Activated naive CD8-positive, alpha-beta T cell (primary cell): Measurements from ENCODE around the gene NEK2.
A peak's percentile ranks its signal among the peaks of the same experiment; 100 is the strongest.
"Not testable (repeated sequence)": the region's sequence is repeated elsewhere in the genome, so short reads cannot be mapped to it uniquely, and the experiment has no call there.

Experiments
- H3K27ac Mint-ChIP-seq: one replicate; pipeline ENCODE4 v1.8.0; 2021; ENCODE audit warnings: mixed read lengths
- H3K27me3 Mint-ChIP-seq: one replicate; pipeline ENCODE4 v1.8.0; 2021; ENCODE audit warnings: mixed read lengths
- H3K36me3 Mint-ChIP-seq: one replicate; pipeline ENCODE4 v1.8.0; 2021; ENCODE audit warnings: mixed read lengths
- H3K4me1 Mint-ChIP-seq: one replicate; pipeline ENCODE4 v1.8.0; 2021; ENCODE audit warnings: low read depth, mixed read lengths
- H3K4me3 Mint-ChIP-seq: one replicate; pipeline ENCODE4 v1.8.0; 2021; ENCODE audit warnings: mild to moderate bottlenecking, mixed read lengths
- H3K9me3 Mint-ChIP-seq: one replicate; pipeline ENCODE4 v1.8.0; 2021; ENCODE audit warnings: low read depth, mixed read lengths

Gene NEK2

GRCh38 chr1:211647711-211648121 is 27.7 kb downstream of the NEK2 start:
- H3K4me1 Mint-ChIP-seq, result peaks cover 12% of the 10 kb centered on the region
- no peak overlapping the region for H3K4me3 Mint-ChIP-seq
- no peaks in the 10 kb centered on the region for H3K36me3 Mint-ChIP-seq
- no peaks in the 10 kb centered on the region for H3K27me3 Mint-ChIP-seq
- H3K27ac Mint-ChIP-seq, result no peak overlapping the region
- no peaks in the 10 kb centered on the region for H3K9me3 Mint-ChIP-seq

- no peak overlapping the region for H3K27ac Mint-ChIP-seq
- peaks cover 12% of the 10 kb centered on the region for H3K4me1 Mint-ChIP-seq
- no peaks in the 10 kb centered on the region for H3K36me3 Mint-ChIP-seq
- H3K4me3 Mint-ChIP-seq, result no peak overlapping the region
- H3K9me3 Mint-ChIP-seq, result no peaks in the 10 kb centered on the region
- H3K27me3 Mint-ChIP-seq, result no peaks in the 10 kb centered on the region
These were observed 28.9 kb downstream of the NEK2 start for GRCh38 chr1:211646566-211646965.

- H3K4me3 Mint-ChIP-seq, H3K36me3 Mint-ChIP-seq, H3K27me3 Mint-ChIP-seq, H3K27ac Mint-ChIP-seq, H3K9me3 Mint-ChIP-seq: not testable (repeated sequence)
- H3K4me1 Mint-ChIP-seq, result peaks cover 12% of the 10 kb centered on the region
These were observed 29.8 kb downstream of the NEK2 start for GRCh38 chr1:211645601-211646000.

- Mint-ChIP-seq H3K4me1 (peaks cover 12% of the 10 kb centered on the region), H3K27ac (no peak overlapping the region), H3K4me3 (no peak overlapping the region), H3K27me3 (no peaks in the 10 kb centered on the region), H3K36me3 (no peaks in the 10 kb centered on the region), H3K9me3 (no peaks in the 10 kb centered on the region)
These were observed 30.8 kb downstream of the NEK2 start for GRCh38 chr1:211644653-211645052.

GRCh38 chr1:211643324-211644212 is 31.9 kb downstream of the NEK2 start:
- Mint-ChIP-seq H3K27me3 (no peaks in the 10 kb centered on the region), H3K27ac (no peak overlapping the region), H3K4me3 (peak overlapping the region; percentile 46), H3K36me3 (no peaks in the 10 kb centered on the region), H3K9me3 (no peaks in the 10 kb centered on the region), H3K4me1 (peaks cover 12% of the 10 kb centered on the region)

GRCh38 chr1:211642870-211643269 is 32.6 kb downstream of the NEK2 start:
- H3K27ac Mint-ChIP-seq, result no peak overlapping the region
- H3K4me3 Mint-ChIP-seq, result no peak overlapping the region
- H3K4me1 Mint-ChIP-seq, result peaks cover 12% of the 10 kb centered on the region
- H3K36me3 Mint-ChIP-seq, result no peaks in the 10 kb centered on the region
- H3K27me3 Mint-ChIP-seq, result no peaks in the 10 kb centered on the region
- no peaks in the 10 kb centered on the region for H3K9me3 Mint-ChIP-seq

- Mint-ChIP-seq H3K4me3 (no peak overlapping the region), H3K27ac (no peak overlapping the region), H3K4me1 (peaks cover 12% of the 10 kb centered on the region), H3K9me3 (no peaks in the 10 kb centered on the region), H3K36me3 (no peaks in the 10 kb centered on the region), H3K27me3 (no peaks in the 10 kb centered on the region)
These were observed 33.5 kb downstream of the NEK2 start for GRCh38 chr1:211641942-211642341.

GRCh38 chr1:211641044-211641800 is 34.2 kb downstream of the NEK2 start:
- Mint-ChIP-seq H3K9me3 (no peaks in the 10 kb centered on the region), H3K4me1 (peaks cover 12% of the 10 kb centered on the region), H3K36me3 (no peaks in the 10 kb centered on the region), H3K27ac (no peak overlapping the region), H3K4me3 (no peak overlapping the region), H3K27me3 (no peaks in the 10 kb centered on the region)

GRCh38 chr1:211640301-211640630 is 35.2 kb downstream of the NEK2 start:
- H3K27me3 Mint-ChIP-seq, result no peaks in the 10 kb centered on the region
- H3K4me3 Mint-ChIP-seq, result no peak overlapping the region
- peaks cover 12% of the 10 kb centered on the region for H3K4me1 Mint-ChIP-seq
- no peaks in the 10 kb centered on the region for H3K36me3 Mint-ChIP-seq
- H3K9me3 Mint-ChIP-seq, result no peaks in the 10 kb centered on the region
- no peak overlapping the region for H3K27ac Mint-ChIP-seq

GRCh38 chr1:211639475-211640300 is 35.7 kb downstream of the NEK2 start:
- Mint-ChIP-seq H3K27ac (no peak overlapping the region), H3K4me3 (no peak overlapping the region), H3K4me1 (peaks cover 12% of the 10 kb centered on the region), H3K27me3 (no peaks in the 10 kb centered on the region), H3K36me3 (no peaks in the 10 kb centered on the region), H3K9me3 (no peaks in the 10 kb centered on the region)

GRCh38 chr1:211638689-211639101 is 36.7 kb downstream of the NEK2 start:
- Mint-ChIP-seq H3K27ac (no peak overlapping the region), H3K36me3 (no peaks in the 10 kb centered on the region), H3K4me3 (no peak overlapping the region), H3K9me3 (no peaks in the 10 kb centered on the region), H3K4me1 (peaks cover 7% of the 10 kb centered on the region), H3K27me3 (no peaks in the 10 kb centered on the region)

- H3K4me1 Mint-ChIP-seq, result peaks cover 3% of the 10 kb centered on the region
- no peak overlapping the region for H3K27ac Mint-ChIP-seq
- no peak overlapping the region for H3K4me3 Mint-ChIP-seq
- no peaks in the 10 kb centered on the region for H3K36me3 Mint-ChIP-seq
- no peaks in the 10 kb centered on the region for H3K9me3 Mint-ChIP-seq
- no peaks in the 10 kb centered on the region for H3K27me3 Mint-ChIP-seq
These were observed 37.2 kb downstream of the NEK2 start for GRCh38 chr1:211638246-211638645.

- no peaks in the 10 kb centered on the region for H3K27me3 Mint-ChIP-seq
- H3K4me1 Mint-ChIP-seq, result no peaks in the 10 kb centered on the region
- H3K4me3 Mint-ChIP-seq, result no peak overlapping the region
These were observed 38.4 kb downstream of the NEK2 start for GRCh38 chr1:211637066-211637465.

GRCh38 chr1:211636575-211637029 is 38.8 kb downstream of the NEK2 start:
- not testable (repeated sequence) for H3K4me1 Mint-ChIP-seq, H3K27me3 Mint-ChIP-seq, H3K27ac Mint-ChIP-seq

More at GRCh38 chr1:211637066-211637465, 38.4 kb downstream of the NEK2 start:
- Mint-ChIP-seq H3K9me3 (no peaks in the 10 kb centered on the region), H3K27ac (no peak overlapping the region), H3K36me3 (no peaks in the 10 kb centered on the region)

More at GRCh38 chr1:211636575-211637029, 38.8 kb downstream of the NEK2 start:
- H3K36me3 Mint-ChIP-seq, H3K9me3 Mint-ChIP-seq, H3K4me3 Mint-ChIP-seq: not testable (repeated sequence)
